PC-9 (cell line): ENCODE results near the gene OSBPL3. TPM values are rescaled to one million over a fixed set of nuclear protein-coding genes. Genes with fewer than 3 reads are reported as not detected.

ENCODE experiments used
- BruUV-seq: library from RNA; stranded (reverse); fragments of 400-500 nt; replicated peaks from 2 replicates; lab custom pipeline; 2021; lab: Mats Ljungman, UMichigan
- CTCF ChIA-PET: fragments of 300-600 bp; sonication (Branson Sonifier 250); formaldehyde crosslinking; loops from one replicate; lab custom pipeline; 2022; ENCODE audit warnings: antibody characterized with exemption; lab: Charles Lee
- POLR2A ChIA-PET: fragments of 300-600 bp; sonication (Branson Sonifier 250); formaldehyde crosslinking; loops from one replicate; lab custom pipeline; 2022; ENCODE audit warnings: antibody characterized with exemption; ENCODE audit not compliant: unreplicated experiment; lab: Charles Lee
- DNase-seq, 2 experiments: peaks; one replicate each; pipeline versions ENCODE4 v3.0.0 to v3.0.0-alpha.2; 2015 to 2022; ENCODE audit warnings: mixed read lengths in 1 of 2
- H2AFZ ChIP-seq: fragments of 200-600 bp; sonication (generic); 2 replicates; pipeline ENCODE4 v1.8.1; 2017; ENCODE audit warnings: antibody characterized with exemption
- H3F3A ChIP-seq: fragments of 200-600 bp; sonication (generic); 2 replicates; pipeline ENCODE4 v1.8.1; 2017; ENCODE audit warnings: antibody characterized with exemption, mild to moderate bottlenecking, low read depth; ENCODE audit not compliant: insufficient read depth
- H3K27ac ChIP-seq: fragments of 200-600 bp; sonication (generic); 2 replicates; pipeline ENCODE4 v1.6.1; 2016; ENCODE audit warnings: mixed run types
- H3K27me3 ChIP-seq: fragments of 200-600 bp; sonication (generic); 2 replicates; pipeline ENCODE4 v1.6.1; 2016; ENCODE audit warnings: low read depth, mixed run types; ENCODE audit not compliant: insufficient read depth
- H3K36me3 ChIP-seq: fragments of 200-600 bp; sonication (generic); 2 replicates; pipeline ENCODE4 v1.6.1; 2016; ENCODE audit warnings: low read depth, mixed run types
- H3K4me1 ChIP-seq: fragments of 200-600 bp; sonication (generic); replicated peaks from 2 replicates; pipeline ENCODE4 v1.6.1; 2016; ENCODE audit warnings: mixed run types; ENCODE audit not compliant: insufficient read depth
- H3K4me2 ChIP-seq: fragments of 200-600 bp; sonication (generic); 2 replicates; pipeline ENCODE4 v1.6.1; 2017; ENCODE audit warnings: mixed run types
- H3K4me3 ChIP-seq: fragments of 200-600 bp; sonication (generic); 2 replicates; pipeline ENCODE4 v1.6.1; 2016; ENCODE audit warnings: mixed run types
- H3K79me2 ChIP-seq: fragments of 200-600 bp; sonication (generic); 2 replicates; pipeline ENCODE4 v1.6.1; 2017; ENCODE audit warnings: low read depth, mixed run types
- H3K9me2 ChIP-seq: fragments of 200-600 bp; sonication (generic); 2 replicates; pipeline ENCODE4 v1.8.1; 2017; ENCODE audit warnings: mild to moderate bottlenecking; ENCODE audit not compliant: insufficient read depth
- H3K9me3 ChIP-seq: fragments of 200-600 bp; sonication (generic); 2 replicates; pipeline ENCODE4 v1.8.1; 2016; ENCODE audit warnings: low read depth; ENCODE audit not compliant: insufficient read depth
- H4K20me1 ChIP-seq: fragments of 200-600 bp; sonication (generic); 2 replicates; pipeline ENCODE4 v1.8.1; 2017; ENCODE audit not compliant: insufficient read depth
- CTCF ChIP-seq: fragments of 200-600 bp; sonication (generic); conservative IDR thresholded peaks from 2 replicates; pipeline ENCODE4 v1.6.1; 2017; ENCODE audit warnings: mixed run types, antibody characterized with exemption, mild to moderate bottlenecking, moderate library complexity
- EZH2 ChIP-seq: fragments of 200-600 bp; sonication (generic); IDR thresholded peaks from 2 replicates; pipeline ENCODE4 v1.8.0; 2017; ENCODE audit warnings: antibody characterized with exemption, low read depth
- intact Hi-C: fragments of 100-400 bp; cut with micrococcal nuclease; formaldehyde crosslinking; loops from one replicate; pipeline ENCODE4 v1.10.0; 2022; ENCODE audit not compliant: unreplicated experiment
- total RNA-seq: library from RNA; stranded (reverse); gene quantifications from 2 replicates; pipeline ENCODE4 v1.2.3, GENCODE V29; 2021

The OSBPL3 gene
- total RNA-seq, 1 experiment from 2014 or later: 87.6 TPM

- CTCF ChIA-PET: no interaction called here
- H3K36me3 ChIP-seq: 0 out of 2 replicates have a peak, but pooled peaks cover 1% of the 10 kb centered on the region
- intact Hi-C loops: no loop called here
These were observed 95.6 kb downstream of the OSBPL3 start for GRCh38 chr7:24884401-24884800.

DNA sequence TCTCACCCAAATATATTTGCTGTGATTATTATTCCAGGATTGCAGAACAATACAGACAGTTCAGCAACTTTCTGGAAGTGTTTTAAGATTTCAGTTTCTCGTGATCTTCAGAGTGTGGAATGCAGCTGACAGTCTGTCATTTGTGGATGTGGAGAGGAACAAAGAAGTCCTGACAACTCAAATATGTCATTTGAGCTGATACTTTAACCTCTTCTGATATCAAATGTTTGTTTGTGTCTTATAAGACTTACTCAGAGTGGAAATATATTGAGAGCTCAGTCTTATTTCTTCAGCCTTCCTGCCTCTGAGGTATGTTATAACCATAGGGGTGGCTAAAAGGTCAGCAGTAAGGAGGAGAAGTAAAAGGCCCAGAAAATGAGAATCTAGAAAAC is 96.4 kb downstream of the OSBPL3 start:
- TF ChIP-seq EZH2 (no peak), CTCF (no peak)
- Histone ChIP-seq H3K4me2 (no peak overlapping the region), H2AFZ (no peak overlapping the region), H3K9me3 (no peaks in the 10 kb centered on the region), H3K27me3 (no peaks in the 10 kb centered on the region), H3K79me2 (no peaks in the 10 kb centered on the region; the same call in 1 of the 2 replicates), H3K4me1 (0 out of 2 replicates have a peak, but pooled peaks cover 10% of the 10 kb centered on the region), H3K27ac (no peak overlapping the region), H4K20me1 (no peaks in the 10 kb centered on the region), H3K4me3 (no peak overlapping the region), H3K36me3 (no peaks in the 10 kb centered on the region), H3K9me2 (no peaks in the 10 kb centered on the region), H3F3A (no peaks in the 10 kb centered on the region)
- POLR2A ChIA-PET: no interaction called here
- DNase-seq: peak in 1 of 2 experiments; percentile 55
- CTCF ChIA-PET: interaction anchor here (0.5 kb wide), 1 partner anchor 209 kb away, joined by 4 read pairs; no protein-coding TSS in a partner anchor
- intact Hi-C loops: no loop called here
- no TSS peak for BruUV-seq

More at GRCh38 chr7:24884401-24884800, 95.6 kb downstream of the OSBPL3 start:
- Histone ChIP-seq H3K79me2 (no peaks in the 10 kb centered on the region; the same call in 1 of the 2 replicates), H2AFZ (no peak overlapping the region), H3K27ac (no peak overlapping the region), H4K20me1 (no peaks in the 10 kb centered on the region), H3K27me3 (no peaks in the 10 kb centered on the region), H3K4me2 (no peak overlapping the region), H3K4me1 (0 out of 2 replicates have a peak, but pooled peaks cover 10% of the 10 kb centered on the region), H3K9me3 (no peaks in the 10 kb centered on the region), H3F3A (no peaks in the 10 kb centered on the region), H3K4me3 (no peak overlapping the region), H3K9me2 (no peaks in the 10 kb centered on the region)
- TF ChIP-seq CTCF: no peak
- no peak for TF ChIP-seq EZH2
- POLR2A ChIA-PET: no interaction called here
- no TSS peak for BruUV-seq
- no peak for DNase-seq

DNA sequence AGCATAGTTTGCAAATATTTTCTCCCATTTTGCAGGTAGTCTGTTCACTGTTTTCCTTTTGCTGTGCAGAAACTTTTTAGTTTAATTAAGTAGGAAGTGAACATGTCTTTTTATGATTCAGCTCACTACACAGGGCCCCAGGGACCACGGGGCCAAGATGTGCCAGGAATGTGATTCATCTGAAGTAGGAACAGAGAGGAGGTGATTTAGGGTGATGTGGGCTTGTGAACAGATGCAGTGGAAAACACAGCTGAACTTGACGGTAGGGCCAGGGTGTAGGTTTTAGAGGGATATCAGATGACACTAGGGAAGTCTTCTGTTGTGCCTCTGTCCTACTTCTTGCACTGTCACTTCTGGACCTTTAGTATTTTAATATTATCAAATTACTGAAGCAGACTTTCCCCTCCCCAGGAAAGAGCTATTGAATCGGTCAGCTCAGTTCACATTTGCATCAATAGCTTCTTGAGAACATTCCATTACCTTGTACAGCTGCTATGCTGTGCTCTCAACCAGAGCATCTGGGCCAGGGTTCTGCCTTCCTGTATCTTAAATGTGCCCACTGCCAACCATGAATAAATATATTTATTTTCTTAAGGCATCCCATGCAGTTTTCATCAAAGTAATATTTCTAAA is 96.9 kb downstream of the OSBPL3 start:
- ChIA-PET POLR2A (no interaction called here), CTCF (interaction anchor here (0.5 kb wide), 1 partner anchor 210 kb away, joined by 4 read pairs; no protein-coding TSS in a partner anchor)
- Histone ChIP-seq H3K4me2 (no peak overlapping the region), H3K9me3 (no peaks in the 10 kb centered on the region), H3K27me3 (no peaks in the 10 kb centered on the region), H3K36me3 (no peaks in the 10 kb centered on the region), H2AFZ (no peak overlapping the region), H3K4me1 (0 out of 2 replicates have a peak, but pooled peaks cover 10% of the 10 kb centered on the region), H4K20me1 (no peaks in the 10 kb centered on the region), H3K4me3 (no peak overlapping the region), H3F3A (no peaks in the 10 kb centered on the region), H3K27ac (no peak overlapping the region), H3K9me2 (no peaks in the 10 kb centered on the region), H3K79me2 (no peaks in the 10 kb centered on the region; the same call in 1 of the 2 replicates)
- DNase-seq: no peak
- TF ChIP-seq EZH2: no peak
- TF ChIP-seq CTCF: no peak
- intact Hi-C loops: no loop called here
- no TSS peak for BruUV-seq
